Amniotic epithelial cell (primary cell): ENCODE measurements around the gene AAGAB.

Experiments used
- DNase-seq: peaks from one replicate; pipeline ENCODE4 v3.0.0-alpha.2; 2010; ENCODE audit warnings: low read depth

AAGAB gene

GRCh38 chr15:67187351-67187854, 67.1 kb downstream of the AAGAB start:
- DNase-seq, result no peak

DNA sequence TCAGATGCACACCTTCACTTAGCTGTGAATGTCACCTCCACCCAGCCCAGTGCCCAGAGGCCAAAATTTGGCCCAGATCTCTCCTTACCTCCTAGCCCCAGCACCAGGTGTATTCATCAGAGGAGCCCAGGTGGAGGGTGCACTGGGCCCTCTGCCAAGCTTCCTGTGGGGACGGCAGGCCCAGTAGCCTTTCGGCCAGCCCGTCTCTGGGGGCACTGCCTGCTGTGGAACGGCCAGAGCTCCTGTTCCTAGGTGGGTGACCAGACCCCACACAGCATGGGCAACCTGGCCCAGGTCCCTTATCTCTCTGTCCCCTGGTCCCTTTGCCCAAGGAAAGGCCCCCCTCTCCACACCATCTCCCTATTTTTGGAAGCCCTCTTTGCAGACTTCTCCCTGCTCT, 67.8 kb downstream of the AAGAB start:
- DNase-seq, result no peak

DNA sequence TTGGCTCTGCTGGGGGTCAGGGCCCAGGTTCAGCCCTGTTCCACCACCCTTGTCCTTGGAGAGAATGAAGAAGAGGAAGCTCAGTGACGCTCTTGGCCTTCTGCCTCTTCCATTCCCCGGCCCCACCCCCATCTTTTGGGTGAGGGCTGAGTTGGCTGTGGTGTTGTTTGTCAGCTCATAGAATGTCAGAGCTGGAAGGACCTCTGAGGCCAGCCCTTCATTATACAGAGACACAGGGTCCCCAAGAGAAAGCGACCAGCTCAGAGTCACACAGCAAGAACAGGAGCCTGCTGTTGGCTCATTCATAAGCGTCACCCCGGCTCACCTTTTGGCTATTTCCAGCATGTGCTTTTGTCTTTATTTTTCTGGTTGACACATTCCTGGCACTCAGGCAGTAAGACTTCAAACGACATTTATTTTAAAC, 68.2 kb downstream of the AAGAB start:
- DNase-seq, result no peak

- DNase-seq, result peak; percentile 80
Observed at GRCh38 chr15:67185621-67186225, 68.7 kb downstream of the AAGAB start.

DNA sequence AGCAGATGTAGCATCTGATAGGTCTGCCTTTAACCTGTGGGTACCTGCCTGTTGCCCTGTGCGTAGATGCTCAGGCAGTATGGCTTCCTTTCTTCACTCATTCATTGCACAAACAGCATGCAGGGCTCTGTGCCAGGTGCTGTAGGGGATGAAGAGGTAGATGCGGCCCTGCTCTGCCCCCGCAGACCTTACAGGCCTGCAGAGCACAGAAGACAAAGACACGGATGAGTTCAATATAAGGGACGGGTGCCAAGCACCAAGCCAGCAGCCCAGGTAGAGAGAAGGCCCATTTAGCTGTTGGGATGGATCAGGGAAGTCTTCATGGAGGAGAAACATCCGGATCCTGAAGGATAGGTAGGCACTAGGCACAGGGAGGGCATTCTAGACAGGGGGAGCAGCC, 69.4 kb downstream of the AAGAB start:
- no peak for DNase-seq

GRCh38 chr15:67184208-67184925, 70.1 kb downstream of the AAGAB start:
- DNase-seq, result no peak

- peak; percentile 70 for DNase-seq
Observed at GRCh38 chr15:67183443-67184169, 70.9 kb downstream of the AAGAB start.

DNA sequence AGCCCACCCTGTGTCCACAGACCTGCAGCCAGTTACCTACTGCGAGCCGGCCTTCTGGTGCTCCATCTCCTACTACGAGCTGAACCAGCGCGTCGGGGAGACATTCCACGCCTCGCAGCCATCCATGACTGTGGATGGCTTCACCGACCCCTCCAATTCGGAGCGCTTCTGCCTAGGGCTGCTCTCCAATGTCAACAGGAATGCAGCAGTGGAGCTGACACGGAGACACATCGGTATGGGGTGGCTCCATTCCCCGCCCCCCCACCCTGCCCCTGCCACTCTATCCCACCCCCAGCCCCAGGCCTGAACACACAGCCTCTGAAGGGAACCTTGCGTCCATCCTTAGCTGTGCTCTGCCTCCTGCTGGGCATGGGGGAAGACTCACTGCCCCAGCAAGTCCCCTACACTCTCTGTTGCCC, 73.2 kb downstream of the AAGAB start:
- DNase-seq, result no peak

DNA sequence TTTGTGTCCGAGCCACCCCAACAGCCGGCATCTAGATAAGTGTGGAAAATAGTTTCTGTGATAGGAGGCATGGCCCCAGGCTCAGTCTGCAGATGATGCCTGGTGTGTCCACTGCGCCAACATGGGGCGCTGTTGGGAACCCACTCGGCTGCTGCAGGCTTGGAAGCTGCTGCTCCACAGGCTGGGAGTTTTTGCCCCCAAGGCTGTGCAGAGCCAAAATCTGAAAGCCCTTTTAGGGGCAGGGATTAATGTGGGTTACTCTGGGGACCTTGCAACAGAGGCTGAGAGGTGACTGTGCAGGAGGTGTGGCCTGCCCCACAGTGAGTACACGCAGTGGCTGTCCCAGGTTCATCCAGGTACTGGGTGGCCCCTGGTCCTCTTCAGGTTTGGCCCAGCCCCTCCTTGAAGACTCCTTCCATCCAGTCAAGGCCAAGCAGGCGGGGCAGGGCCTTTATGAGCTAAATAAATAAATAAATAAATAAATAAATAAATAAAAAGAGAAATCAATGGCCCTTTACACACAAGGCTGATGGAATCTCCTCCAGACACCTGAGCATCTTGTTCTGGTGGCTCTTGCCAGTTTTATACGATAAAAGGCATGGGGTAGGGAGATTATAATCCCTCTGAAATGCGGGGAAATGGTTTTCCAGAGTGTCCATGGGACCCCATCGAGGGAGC, 73.8 kb downstream of the AAGAB start:
- no peak for DNase-seq

DNA sequence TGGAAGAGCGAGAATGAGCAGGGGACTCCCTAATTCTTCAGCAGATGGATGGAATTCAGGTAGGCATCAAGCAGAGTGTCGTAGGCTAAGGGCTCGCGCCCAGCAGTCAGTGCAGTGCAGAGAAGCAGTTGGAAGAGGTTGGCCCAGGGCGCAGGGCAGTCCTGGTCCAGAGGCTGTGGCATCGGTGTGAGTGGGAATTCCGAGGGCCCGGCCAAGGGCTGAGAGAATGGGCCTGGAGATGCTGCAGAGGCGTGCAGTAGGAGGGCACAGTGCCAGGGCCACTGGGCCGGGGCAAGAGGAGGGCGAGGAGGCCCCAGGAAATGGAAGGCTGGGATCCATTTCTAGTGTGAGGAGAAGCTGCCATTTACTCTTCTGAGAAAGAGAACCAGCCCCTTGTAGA, 74.4 kb downstream of the AAGAB start:
- no peak for DNase-seq

- DNase-seq, result no peak
Observed at GRCh38 chr15:67179411-67179995, 75.0 kb downstream of the AAGAB start.

- DNase-seq, result peak; percentile 100
Observed at GRCh38 chr15:67178569-67179210, 75.8 kb downstream of the AAGAB start.

DNA sequence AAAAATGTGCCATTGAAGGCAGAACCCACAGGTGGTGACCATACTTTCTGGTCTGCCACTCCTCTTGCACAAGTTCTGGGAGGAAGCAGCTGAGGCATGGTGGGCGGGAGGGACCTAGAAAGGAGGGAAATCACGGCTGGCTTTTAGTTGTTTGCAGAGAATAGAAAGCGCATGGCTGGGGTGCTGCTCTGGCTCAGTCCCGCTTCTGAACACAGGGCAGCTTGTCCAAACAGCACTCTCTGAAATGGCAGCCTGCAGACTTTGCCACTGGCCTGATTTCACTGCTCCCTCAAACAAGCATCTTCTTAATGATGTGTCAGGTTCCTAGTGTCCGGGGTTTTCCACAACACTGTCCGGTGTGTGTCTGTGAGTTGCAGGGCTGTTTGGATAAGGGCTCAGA, 76.7 kb downstream of the AAGAB start:
- peak; percentile 61 for DNase-seq

DNA sequence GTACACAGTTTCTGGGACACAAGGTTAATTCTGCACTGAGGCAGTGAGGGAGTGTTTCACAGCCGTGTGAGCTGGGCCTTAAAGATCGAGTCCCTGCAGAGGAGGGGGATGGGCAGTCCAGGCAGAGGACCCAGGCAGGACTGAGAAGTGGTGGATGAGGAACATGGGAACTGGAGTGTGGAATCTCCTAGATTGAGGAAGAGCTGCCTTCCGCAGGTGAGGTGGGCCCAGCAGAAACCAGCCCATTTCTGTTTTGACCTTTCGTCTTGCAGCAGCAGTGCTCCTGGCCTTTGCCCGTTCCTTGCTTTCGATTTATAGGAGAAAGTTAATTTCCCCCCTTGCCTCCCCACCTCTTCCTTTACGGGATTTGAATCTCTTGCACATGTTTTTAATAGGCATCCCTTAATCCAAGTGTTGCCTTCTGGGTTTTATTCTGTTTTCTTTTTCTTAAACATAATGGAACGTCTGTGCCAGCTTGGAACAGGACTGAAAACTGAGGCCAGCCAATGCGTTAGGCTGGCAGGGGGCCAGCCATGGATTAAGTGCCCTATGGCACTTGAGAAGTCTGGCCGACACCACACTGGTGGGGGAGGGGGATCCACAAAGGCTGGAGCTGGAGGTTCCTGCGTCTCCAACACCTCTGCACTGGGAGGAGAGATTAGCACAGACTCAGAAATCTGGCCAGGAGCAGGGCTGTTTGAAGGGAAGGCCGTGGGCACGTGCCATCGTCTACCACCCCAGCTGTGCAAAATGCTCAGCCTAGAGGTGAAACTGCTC, 78.1 kb downstream of the AAGAB start:
- DNase-seq, result no peak

- DNase-seq, result peak; percentile 88
Observed at GRCh38 chr15:67175643-67176071, 78.8 kb downstream of the AAGAB start.

DNA sequence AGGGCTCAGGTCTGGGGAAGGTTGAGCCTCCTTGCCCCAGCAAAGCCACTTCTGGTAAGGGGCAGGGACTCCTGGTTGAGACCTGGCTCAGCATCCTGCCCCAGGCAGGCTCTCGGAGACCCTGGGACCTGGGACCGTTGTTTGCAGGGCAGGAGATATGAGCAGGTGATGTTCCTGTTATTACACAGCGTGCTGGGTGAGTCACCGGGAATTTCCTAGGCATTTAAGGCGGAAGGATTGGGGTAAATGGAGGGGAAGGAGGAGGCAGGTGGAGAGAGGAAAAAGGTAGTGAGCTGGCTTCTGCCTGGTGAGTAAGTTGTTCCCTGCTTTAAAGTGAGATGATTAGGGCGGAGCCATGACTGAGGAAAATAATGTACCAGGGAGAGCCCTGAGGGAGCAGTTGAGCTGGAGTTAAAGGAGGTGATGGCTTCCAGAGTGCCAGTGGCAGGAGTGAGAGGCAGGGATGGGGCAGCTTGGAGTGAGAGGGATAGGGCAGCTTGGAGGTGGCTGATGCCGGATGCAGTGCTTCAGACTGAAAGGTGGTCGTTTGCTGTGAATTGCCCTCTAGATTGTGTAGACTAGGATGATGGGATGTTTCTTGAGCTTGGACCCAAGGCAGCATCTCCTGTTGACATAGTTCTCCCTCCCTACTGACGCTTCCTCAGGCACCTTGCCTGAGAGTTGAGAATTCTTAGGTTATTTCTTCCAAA, 79.4 kb downstream of the AAGAB start:
- DNase-seq, result peak; percentile 73

DNA sequence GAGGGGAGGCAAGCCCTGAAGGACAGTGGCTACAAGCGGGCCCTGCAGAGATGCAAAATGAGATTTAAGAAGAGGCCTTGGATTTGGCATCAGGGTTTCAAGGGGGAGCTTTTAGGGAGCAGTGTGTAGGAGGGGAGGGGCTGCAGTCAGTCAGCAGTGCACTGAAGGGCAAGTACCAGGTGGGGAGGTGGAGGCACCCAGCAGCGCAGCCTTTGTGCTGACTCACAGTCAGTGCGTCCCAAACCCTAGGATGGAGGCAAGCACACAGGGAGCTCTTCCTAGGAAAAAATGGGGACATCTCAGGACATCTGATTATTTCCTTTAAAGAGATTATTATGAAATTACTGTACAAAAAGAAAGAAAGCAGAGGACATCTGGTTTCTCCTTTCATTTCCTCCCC, 80.0 kb downstream of the AAGAB start:
- no peak for DNase-seq

GRCh38 chr15:67173786-67174185, 80.7 kb downstream of the AAGAB start:
- DNase-seq, result no peak

DNA sequence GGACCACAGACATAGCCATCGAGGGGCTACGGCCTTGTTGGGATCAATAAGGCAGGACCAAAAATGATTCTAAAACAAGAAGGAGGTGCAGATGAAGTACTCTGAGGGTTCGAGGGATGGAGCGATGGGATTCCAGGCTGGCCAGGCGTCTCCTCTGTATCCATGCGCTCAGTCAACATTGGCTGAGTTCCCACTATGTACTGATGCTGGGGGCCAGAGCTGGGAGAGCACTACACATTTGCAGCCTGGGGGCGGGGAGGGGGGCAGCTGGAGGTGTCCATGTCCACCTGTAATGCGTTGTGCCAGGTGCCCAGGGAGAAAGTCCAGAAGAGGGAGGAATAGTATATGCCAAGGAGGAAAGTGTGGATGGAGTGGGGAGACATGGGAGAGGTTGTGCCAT, 81.5 kb downstream of the AAGAB start:
- DNase-seq, result no peak

DNA sequence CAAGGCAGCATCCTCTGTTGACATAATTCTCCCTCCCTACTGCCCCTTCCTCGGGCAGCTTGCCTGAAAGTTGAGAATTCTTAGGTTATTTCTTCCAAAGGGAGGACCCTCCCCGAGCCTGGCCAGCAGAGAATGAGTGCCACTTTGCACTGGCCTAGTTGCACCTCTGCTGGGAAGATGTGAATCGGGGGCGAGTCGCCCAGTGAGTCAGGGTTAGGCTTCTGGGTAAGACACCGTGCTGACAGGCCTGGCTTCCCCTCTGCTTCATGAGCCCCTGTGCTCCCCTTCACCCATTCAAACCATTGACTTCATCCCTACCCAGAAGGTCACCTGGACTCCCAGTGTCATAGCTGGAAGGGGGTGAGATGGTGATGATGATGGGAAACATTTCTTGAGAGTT, 82.3 kb downstream of the AAGAB start:
- no peak for DNase-seq
